Heart left ventricle (tissue), 13 donors: ENCODE measurements around the gene ZNF343.

Experiments used
- CTCF ChIP-seq, 12 donors: fragments of 200-600 bp; sonication (generic) in 4 of 12; IDR thresholded peaks; one replicate each; pipeline versions ENCODE4 v1.5.0 to v1.8.0; 2018 to 2022; ENCODE audit warnings: antibody characterized with exemption in 12 of 12, mild to moderate bottlenecking in 5 of 12
- POLR2A ChIP-seq, 2 donors: fragments of 450-650 bp; IDR thresholded peaks; one replicate each; pipeline ENCODE4 v1.6.1; 2017; ENCODE audit warnings: antibody characterized with exemption in 2 of 2, mild to moderate bottlenecking in 2 of 2, moderate library complexity in 2 of 2
- donor health status: ischemic (EF 13 %, LVEDD 7.1; RV severe dilation, severe dysfunction).
- donor health status: DM: no; HTN: yes; CAD: no.
- donor health status: DM: no; HTN: no; CAD: no.
- donor health status: ischemic (EF 25% LVEDD 6.9; RV normal size, moderate dysfunction).
- donor health status: ischemic (EF 25% LVEDD 5.7; RV mildly dilated, moderate dysfunction).
- donor health status: ischemic (EF 35%, LVEDD 5.7; RV mildly dilated, moderate dysfunction).
- donor health status: nonischemic (EF 11% LVEDD 7.7; RV severe dilation, severe dysfunction).
- donor health status: DM: yes; HTN: yes; CAD: no.
- donor health status: PGD.
- donor health status: ischemic (EF 29% LVEDD 5.4; RV normal size, mild dysfunction).
- donor health status: nonischemic (EF 23%, LVEDD 6.1; RV moderate dilation, normal function).

- no peak for TF ChIP-seq CTCF (IDR thresholded peaks at IDR 0.05)
- TF ChIP-seq POLR2A (IDR thresholded peaks at IDR 0.05): no peak
Measured at GRCh38 chr20:2451422-2451821, 57.3 kb downstream of the ZNF343 start.
